SK-N-SH (cell line): ENCODE results near the gene COL3A1. TPM values are rescaled to one million over a fixed set of nuclear protein-coding genes. Genes with fewer than 3 reads are reported as not detected.
A peak's percentile ranks its signal among the peaks of the same experiment; 100 is the strongest.

ENCODE experiments used
- CTCF ChIA-PET: fragments of 300-600, 350-600 bp; formaldehyde crosslinking; extraction: SDS; loops from one replicate; lab custom pipeline; 2021; lab: Yijun Ruan, JAX
- POLR2A ChIA-PET: fragments of 350-600 bp; sonication (Branson Sonifier 250); formaldehyde crosslinking; extraction: SDS; loops from one replicate; lab custom pipeline; 2020; ENCODE audit warnings: antibody characterized with exemption, inconsistent platforms; lab: Yijun Ruan, JAX
- DNase-seq: peaks from one replicate; pipeline ENCODE4 v3.0.0; 2012
- H2AFZ ChIP-seq: fragments of 200-600 bp; sonication (generic); 2 replicates; pipeline ENCODE4 v1.8.1; 2016; ENCODE audit warnings: antibody characterized with exemption, mild to moderate bottlenecking, low read depth
- H3F3A ChIP-seq: fragments of 200-600 bp; sonication (generic); replicated peaks from 2 replicates; pipeline ENCODE3; 2016; ENCODE audit warnings: antibody characterized with exemption, mild to moderate bottlenecking; ENCODE audit not compliant: insufficient read depth
- H3K27ac ChIP-seq, 2 experiments: fragments of 200-500 bp in 1 of 2; fragments of 200-600 bp in 1 of 2; sonication (Bioruptor generic) in 1 of 2; sonication (generic), shearing (Covaris generic) in 1 of 2; 2 replicates each; pipeline versions ENCODE4 v1.5.1 to v1.6.1; 2014 to 2016; ENCODE audit warnings: low read depth in 2 of 2, inconsistent platforms in 1 of 2, low read length in 1 of 2, mild to moderate bottlenecking in 1 of 2, mixed read lengths in 1 of 2
- H3K27me3 ChIP-seq: fragments of 200-600 bp; sonication (generic), shearing (Covaris generic); 2 replicates; pipeline ENCODE4 v1.6.1; 2016; ENCODE audit warnings: mixed run types; ENCODE audit not compliant: insufficient read depth
- H3K36me3 ChIP-seq, 2 experiments: fragments of 200-500 bp in 1 of 2; fragments of 200-600 bp in 1 of 2; sonication (Bioruptor generic) in 1 of 2; sonication (generic) in 1 of 2; replicated peaks in 1 of 2; 2 replicates each; pipeline versions ENCODE3 to v1.5.1; 2014 to 2016; ENCODE audit warnings: low read length in 1 of 2, mild to moderate bottlenecking in 1 of 2; ENCODE audit not compliant: insufficient read depth in 2 of 2, control insufficient read depth in 1 of 2
- H3K4me1 ChIP-seq, 2 experiments: fragments of 200-500 bp in 1 of 2; fragments of 200-600 bp in 1 of 2; sonication (Bioruptor generic) in 1 of 2; sonication (generic), shearing (Covaris generic) in 1 of 2; 2 replicates each; pipeline versions ENCODE4 v1.5.1 to v1.6.1; 2014 to 2016; ENCODE audit warnings: low read depth in 1 of 2, low read length in 1 of 2, mixed run types in 1 of 2; ENCODE audit not compliant: insufficient read depth in 2 of 2, control insufficient read depth in 1 of 2
- H3K4me2 ChIP-seq: fragments of 200-600 bp; sonication (generic), shearing (Covaris generic); 2 replicates; pipeline ENCODE4 v1.6.1; 2017; ENCODE audit warnings: mixed run types
- H3K4me3 ChIP-seq, 2 experiments: fragments of 200-500 bp in 1 of 2; fragments of 200-600 bp in 1 of 2; sonication (Bioruptor generic) in 1 of 2; sonication (generic), shearing (Covaris generic) in 1 of 2; 2 replicates each; pipeline versions ENCODE4 v1.5.1 to v1.8.1; 2014 to 2016; ENCODE audit warnings: low read depth in 2 of 2, inconsistent platforms in 1 of 2, low read length in 1 of 2, mild to moderate bottlenecking in 1 of 2, mixed read lengths in 1 of 2, moderate library complexity in 1 of 2
- H3K79me2 ChIP-seq: fragments of 200-600 bp; sonication (generic); 2 replicates; pipeline ENCODE4 v1.8.1; 2017; ENCODE audit warnings: mild to moderate bottlenecking; ENCODE audit not compliant: insufficient read depth
- H3K9ac ChIP-seq: fragments of 200-600 bp; sonication (generic); 2 replicates; pipeline ENCODE4 v1.6.1; 2017; ENCODE audit warnings: mixed run types
- H3K9me2 ChIP-seq: fragments of 200-600 bp; sonication (generic); 2 replicates; pipeline ENCODE4 v1.6.1; 2017; ENCODE audit warnings: mixed run types
- H3K9me3 ChIP-seq: fragments of 200-600 bp; sonication (generic); 2 replicates; pipeline ENCODE4 v1.6.1; 2017; ENCODE audit warnings: mixed run types, mild to moderate bottlenecking, moderate library complexity
- H4K20me1 ChIP-seq: fragments of 200-600 bp; sonication (generic); 2 replicates; pipeline ENCODE4 v1.6.1; 2017; ENCODE audit warnings: mild to moderate bottlenecking, mixed run types; ENCODE audit not compliant: insufficient read depth
- EZH2phosphoT487 ChIP-seq: fragments of 200-600 bp; sonication (generic); IDR thresholded peaks from 2 replicates; pipeline ENCODE4 v1.6.1; 2017; ENCODE audit warnings: low read depth, mixed run types, mild to moderate bottlenecking, antibody characterized with exemption, moderate library complexity, borderline replicate concordance
- FOSL2 ChIP-seq: IDR thresholded peaks from 2 replicates; pipeline ENCODE4 v1.4.0; 2012; ENCODE audit warnings: low read depth, mild to moderate bottlenecking, moderate library complexity, borderline replicate concordance
- MEF2A ChIP-seq: IDR thresholded peaks from 2 replicates; pipeline ENCODE4 v1.4.0; 2012; ENCODE audit warnings: low read depth, borderline replicate concordance
- NRF1 ChIP-seq: IDR thresholded peaks from 2 replicates; pipeline ENCODE4 v1.6.1; 2012; ENCODE audit warnings: low read depth, mild to moderate bottlenecking, low read length
- RAD21 ChIP-seq: IDR thresholded peaks from 2 replicates; pipeline ENCODE4 v1.6.1; 2012; ENCODE audit warnings: mild to moderate bottlenecking, low read length
- RXRA ChIP-seq: IDR thresholded peaks from 2 replicates; pipeline ENCODE4 v1.4.0; 2012; ENCODE audit warnings: low read depth, mild to moderate bottlenecking, borderline replicate concordance
- SMC3 ChIP-seq: IDR thresholded peaks from 2 replicates; pipeline ENCODE4 v1.6.1; 2012; ENCODE audit warnings: low read depth, low read length, improper control_type of control experiment
- TEAD4 ChIP-seq: IDR thresholded peaks from 2 replicates; pipeline ENCODE4 v1.4.0; 2012; ENCODE audit warnings: mild to moderate bottlenecking, borderline replicate concordance; ENCODE audit not compliant: insufficient read depth
- WGBS: methylation state at CpG from one replicate; pipeline ENCODE4 v1.1.6; 2017; ENCODE audit warnings: low lambda C conversion rate; 5-methylcytosine and 5-hydroxymethylcytosine counted together
- polyA plus RNA-seq, 3 experiments: library from polyadenylated mRNA; depleted of rRNA; stranded (reverse); fragments of >200 nt; gene quantifications; 2 replicates each; pipeline ENCODE4 v1.2.3, GENCODE V29; 2012
- TF ChIP-seq, protein P1 (sequence below): IDR thresholded peaks from 2 replicates; pipeline ENCODE4 v1.6.1; 2012; ENCODE audit warnings: mild to moderate bottlenecking, low read depth, low read length, moderate library complexity
- TF ChIP-seq, protein P2 (sequence below): fragments of 150-350 bp; IDR thresholded peaks from 2 replicates; pipeline ENCODE4 v1.6.1; 2017; ENCODE audit warnings: antibody characterized with exemption, low read length, low read depth, borderline replicate concordance
- TF ChIP-seq, protein P3 (sequence below): IDR thresholded peaks from 2 replicates; pipeline ENCODE4 v1.4.0; 2012; ENCODE audit warnings: low read depth
- TF ChIP-seq, protein P4 (sequence below): IDR thresholded peaks from 2 replicates; pipeline ENCODE4 v1.4.0; 2012; ENCODE audit warnings: low read depth, borderline replicate concordance

COL3A1 gene
- polyA plus RNA-seq, 1 of the 3 experiments (the other 2 are of a cell fraction): 987 TPM

DNA sequence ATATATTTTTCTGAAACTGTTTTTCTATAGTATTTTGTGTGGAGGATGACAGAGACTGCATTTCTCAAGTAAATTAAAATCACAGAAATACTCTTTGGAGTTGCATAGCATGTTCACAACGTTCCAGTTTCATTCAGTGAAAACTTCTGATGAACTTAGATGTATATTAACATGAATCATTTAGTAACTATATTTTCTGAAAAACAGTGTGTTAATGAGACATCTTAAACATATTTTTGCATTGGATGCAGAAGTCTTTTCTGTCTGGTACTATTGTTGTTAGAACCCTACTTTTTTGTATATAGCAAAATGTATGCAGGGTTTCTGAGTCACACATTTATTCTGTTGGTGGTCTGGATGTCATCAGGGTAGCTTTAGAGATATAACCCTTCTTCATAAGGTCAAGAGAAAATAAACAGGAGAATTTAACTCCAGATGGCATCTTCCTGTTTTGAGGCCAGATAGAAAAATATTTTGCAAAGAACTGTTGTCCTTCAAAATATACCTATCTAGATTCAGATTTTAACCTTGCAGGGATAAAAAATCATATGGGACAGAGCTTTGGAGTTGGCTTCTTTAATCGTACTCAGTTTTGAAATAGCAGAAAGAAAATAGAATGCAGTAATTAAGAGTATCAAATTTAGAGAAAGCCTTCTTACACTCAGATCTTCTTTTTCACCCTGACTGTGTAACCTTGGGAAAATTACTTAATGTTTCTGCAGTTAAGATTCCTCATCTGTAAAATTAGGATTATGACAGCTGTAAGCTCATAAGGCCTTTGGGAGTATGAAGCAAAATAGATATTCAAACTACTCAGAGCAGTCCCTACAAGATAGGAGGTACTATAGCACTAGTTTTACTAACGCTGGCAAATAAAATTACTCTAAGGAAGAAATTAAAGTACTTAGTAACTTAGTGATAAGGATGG is 5.3 kb downstream of the COL3A1 start (continued):
- TF ChIP-seq RXRA (peak; percentile 81), FOSL2 (peak; percentile 60), NRF1 (no peak), EZH2phosphoT487 (no peak), TEAD4 (peak; percentile 30; the same call in 1 of the 2 replicates)
- TF ChIP-seq, protein P1, sequence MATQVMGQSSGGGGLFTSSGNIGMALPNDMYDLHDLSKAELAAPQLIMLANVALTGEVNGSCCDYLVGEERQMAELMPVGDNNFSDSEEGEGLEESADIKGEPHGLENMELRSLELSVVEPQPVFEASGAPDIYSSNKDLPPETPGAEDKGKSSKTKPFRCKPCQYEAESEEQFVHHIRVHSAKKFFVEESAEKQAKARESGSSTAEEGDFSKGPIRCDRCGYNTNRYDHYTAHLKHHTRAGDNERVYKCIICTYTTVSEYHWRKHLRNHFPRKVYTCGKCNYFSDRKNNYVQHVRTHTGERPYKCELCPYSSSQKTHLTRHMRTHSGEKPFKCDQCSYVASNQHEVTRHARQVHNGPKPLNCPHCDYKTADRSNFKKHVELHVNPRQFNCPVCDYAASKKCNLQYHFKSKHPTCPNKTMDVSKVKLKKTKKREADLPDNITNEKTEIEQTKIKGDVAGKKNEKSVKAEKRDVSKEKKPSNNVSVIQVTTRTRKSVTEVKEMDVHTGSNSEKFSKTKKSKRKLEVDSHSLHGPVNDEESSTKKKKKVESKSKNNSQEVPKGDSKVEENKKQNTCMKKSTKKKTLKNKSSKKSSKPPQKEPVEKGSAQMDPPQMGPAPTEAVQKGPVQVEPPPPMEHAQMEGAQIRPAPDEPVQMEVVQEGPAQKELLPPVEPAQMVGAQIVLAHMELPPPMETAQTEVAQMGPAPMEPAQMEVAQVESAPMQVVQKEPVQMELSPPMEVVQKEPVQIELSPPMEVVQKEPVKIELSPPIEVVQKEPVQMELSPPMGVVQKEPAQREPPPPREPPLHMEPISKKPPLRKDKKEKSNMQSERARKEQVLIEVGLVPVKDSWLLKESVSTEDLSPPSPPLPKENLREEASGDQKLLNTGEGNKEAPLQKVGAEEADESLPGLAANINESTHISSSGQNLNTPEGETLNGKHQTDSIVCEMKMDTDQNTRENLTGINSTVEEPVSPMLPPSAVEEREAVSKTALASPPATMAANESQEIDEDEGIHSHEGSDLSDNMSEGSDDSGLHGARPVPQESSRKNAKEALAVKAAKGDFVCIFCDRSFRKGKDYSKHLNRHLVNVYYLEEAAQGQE: no peak
- TF ChIP-seq, protein P2, sequence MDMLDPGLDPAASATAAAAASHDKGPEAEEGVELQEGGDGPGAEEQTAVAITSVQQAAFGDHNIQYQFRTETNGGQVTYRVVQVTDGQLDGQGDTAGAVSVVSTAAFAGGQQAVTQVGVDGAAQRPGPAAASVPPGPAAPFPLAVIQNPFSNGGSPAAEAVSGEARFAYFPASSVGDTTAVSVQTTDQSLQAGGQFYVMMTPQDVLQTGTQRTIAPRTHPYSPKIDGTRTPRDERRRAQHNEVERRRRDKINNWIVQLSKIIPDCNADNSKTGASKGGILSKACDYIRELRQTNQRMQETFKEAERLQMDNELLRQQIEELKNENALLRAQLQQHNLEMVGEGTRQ: no peak
- TF ChIP-seq, protein P3, sequence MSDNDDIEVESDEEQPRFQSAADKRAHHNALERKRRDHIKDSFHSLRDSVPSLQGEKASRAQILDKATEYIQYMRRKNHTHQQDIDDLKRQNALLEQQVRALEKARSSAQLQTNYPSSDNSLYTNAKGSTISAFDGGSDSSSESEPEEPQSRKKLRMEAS: no peak
- TF ChIP-seq, protein P4, sequence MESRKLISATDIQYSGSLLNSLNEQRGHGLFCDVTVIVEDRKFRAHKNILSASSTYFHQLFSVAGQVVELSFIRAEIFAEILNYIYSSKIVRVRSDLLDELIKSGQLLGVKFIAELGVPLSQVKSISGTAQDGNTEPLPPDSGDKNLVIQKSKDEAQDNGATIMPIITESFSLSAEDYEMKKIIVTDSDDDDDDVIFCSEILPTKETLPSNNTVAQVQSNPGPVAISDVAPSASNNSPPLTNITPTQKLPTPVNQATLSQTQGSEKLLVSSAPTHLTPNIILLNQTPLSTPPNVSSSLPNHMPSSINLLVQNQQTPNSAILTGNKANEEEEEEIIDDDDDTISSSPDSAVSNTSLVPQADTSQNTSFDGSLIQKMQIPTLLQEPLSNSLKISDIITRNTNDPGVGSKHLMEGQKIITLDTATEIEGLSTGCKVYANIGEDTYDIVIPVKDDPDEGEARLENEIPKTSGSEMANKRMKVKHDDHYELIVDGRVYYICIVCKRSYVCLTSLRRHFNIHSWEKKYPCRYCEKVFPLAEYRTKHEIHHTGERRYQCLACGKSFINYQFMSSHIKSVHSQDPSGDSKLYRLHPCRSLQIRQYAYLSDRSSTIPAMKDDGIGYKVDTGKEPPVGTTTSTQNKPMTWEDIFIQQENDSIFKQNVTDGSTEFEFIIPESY: no peak

DNA sequence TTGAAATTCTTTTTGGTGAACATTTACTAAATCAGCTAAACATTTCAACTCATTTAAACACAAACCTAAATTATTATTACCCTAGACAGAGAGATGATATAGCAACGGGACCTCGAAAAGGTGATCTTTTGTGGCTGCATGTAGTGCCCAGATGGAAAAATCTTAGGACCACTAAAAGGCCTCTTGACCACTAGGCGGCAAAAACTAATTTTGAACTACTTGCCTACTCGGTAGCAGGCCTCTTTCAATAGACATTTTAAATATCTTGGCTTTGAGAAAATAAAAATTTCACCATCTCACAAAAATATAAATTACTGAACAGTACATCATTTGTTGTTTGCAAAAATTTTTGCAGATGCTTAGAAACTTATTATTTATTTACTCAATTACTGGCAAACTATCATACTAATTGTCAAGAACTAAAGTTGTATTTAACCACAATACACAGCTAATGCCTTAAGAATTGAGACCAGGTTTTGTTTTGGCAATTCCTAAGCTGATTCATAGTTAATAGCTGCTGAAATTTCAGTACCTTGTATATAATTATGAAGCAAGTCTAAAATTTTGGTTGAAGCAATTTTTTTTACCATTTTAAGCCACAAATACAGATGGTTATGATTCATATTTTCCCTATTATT is 9.4 kb downstream of the COL3A1 start:
- H3K36me3 ChIP-seq: peaks cover 43 to 73% of the 10 kb centered on the region in 2 experiments
- peak overlapping the region; percentile 99 to 100 for H3K27ac ChIP-seq
- POLR2A ChIA-PET: no interaction called here
- no peaks in the 10 kb centered on the region for H3K9me2 ChIP-seq
- peaks cover 94% of the 10 kb centered on the region for H3K79me2 ChIP-seq
- H3K4me2 ChIP-seq: peak overlapping the region; percentile 56; the same call in 1 of the 2 replicates
- H3F3A ChIP-seq: peaks cover 88% of the 10 kb centered on the region
- CTCF ChIA-PET: interaction anchor here (0.9 to 4.7 kb wide), 15 partner anchors 9 to 1488 kb away, joined by 3 to 32 read pairs (median 4); partner anchors contain the start of gene COL3A1
- no peaks in the 10 kb centered on the region for H3K27me3 ChIP-seq
- H4K20me1 ChIP-seq: no peaks in the 10 kb centered on the region
- peak overlapping the region; percentile 96 for H3K9ac ChIP-seq
- H3K4me1 ChIP-seq: peaks cover 17 to 51% of the 10 kb centered on the region in 2 experiments
- H3K9me3 ChIP-seq: no peaks in the 10 kb centered on the region
- H2AFZ ChIP-seq: no peak overlapping the region
- 71% methylated on average over 4 of the region's 4 CpGs for WGBS
- no peak overlapping the region; a peak in 1 of 4 replicates for H3K4me3 ChIP-seq
- DNase-seq: no peak
- TF ChIP-seq MEF2A (no peak), FOSL2 (peak; percentile 29; the same call in 1 of the 2 replicates), RAD21 (no peak), SMC3 (no peak)
- TF ChIP-seq, protein P3: no peak
- TF ChIP-seq, protein P1: no peak
- TF ChIP-seq, protein P4: no peak
